ENCODE data around the gene CLDN24.

DNA sequence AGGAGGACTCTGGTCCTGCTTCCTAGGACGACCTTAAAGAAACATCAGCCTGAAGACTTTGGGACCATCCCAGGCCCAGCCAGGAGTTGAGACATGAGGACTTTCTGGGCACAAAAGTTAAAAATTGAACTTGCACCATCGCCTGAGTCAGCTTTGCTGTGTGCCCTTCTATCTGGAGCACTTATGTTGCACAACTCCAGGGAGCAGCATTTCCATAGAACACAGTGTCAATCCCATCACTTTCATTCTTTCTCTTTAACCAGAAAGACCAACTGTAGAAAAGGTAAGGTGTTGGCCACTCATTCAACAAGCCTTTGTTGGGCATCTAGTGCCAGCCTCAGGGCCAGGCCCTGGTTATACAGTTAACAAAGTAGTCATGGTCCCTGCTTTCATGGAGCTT, 8.6 kb upstream of the CLDN24 start:
- TF ChIP-seq TAF1 (IDR thresholded peaks at IDR 0.05; ENCODE audit: borderline replicate concordance, insufficient read depth, low read length), result no peak
- no peak for TF ChIP-seq POLR2AphosphoS5 (IDR thresholded peaks at IDR 0.05; ENCODE audit: low read depth, low read length)
- no peak for TF ChIP-seq SIN3A (IDR thresholded peaks at IDR 0.05; ENCODE audit: borderline replicate concordance, insufficient read depth, low read length)
- TF ChIP-seq, protein P1, sequence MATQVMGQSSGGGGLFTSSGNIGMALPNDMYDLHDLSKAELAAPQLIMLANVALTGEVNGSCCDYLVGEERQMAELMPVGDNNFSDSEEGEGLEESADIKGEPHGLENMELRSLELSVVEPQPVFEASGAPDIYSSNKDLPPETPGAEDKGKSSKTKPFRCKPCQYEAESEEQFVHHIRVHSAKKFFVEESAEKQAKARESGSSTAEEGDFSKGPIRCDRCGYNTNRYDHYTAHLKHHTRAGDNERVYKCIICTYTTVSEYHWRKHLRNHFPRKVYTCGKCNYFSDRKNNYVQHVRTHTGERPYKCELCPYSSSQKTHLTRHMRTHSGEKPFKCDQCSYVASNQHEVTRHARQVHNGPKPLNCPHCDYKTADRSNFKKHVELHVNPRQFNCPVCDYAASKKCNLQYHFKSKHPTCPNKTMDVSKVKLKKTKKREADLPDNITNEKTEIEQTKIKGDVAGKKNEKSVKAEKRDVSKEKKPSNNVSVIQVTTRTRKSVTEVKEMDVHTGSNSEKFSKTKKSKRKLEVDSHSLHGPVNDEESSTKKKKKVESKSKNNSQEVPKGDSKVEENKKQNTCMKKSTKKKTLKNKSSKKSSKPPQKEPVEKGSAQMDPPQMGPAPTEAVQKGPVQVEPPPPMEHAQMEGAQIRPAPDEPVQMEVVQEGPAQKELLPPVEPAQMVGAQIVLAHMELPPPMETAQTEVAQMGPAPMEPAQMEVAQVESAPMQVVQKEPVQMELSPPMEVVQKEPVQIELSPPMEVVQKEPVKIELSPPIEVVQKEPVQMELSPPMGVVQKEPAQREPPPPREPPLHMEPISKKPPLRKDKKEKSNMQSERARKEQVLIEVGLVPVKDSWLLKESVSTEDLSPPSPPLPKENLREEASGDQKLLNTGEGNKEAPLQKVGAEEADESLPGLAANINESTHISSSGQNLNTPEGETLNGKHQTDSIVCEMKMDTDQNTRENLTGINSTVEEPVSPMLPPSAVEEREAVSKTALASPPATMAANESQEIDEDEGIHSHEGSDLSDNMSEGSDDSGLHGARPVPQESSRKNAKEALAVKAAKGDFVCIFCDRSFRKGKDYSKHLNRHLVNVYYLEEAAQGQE (IDR thresholded peaks at IDR 0.05; ENCODE audit: insufficient read depth in 1 of 2, low read depth in 2 of 2, low read length in 2 of 2), result no peak
